ENCODE measurements around the gene ERC1.

The ERC1 gene

DNA sequence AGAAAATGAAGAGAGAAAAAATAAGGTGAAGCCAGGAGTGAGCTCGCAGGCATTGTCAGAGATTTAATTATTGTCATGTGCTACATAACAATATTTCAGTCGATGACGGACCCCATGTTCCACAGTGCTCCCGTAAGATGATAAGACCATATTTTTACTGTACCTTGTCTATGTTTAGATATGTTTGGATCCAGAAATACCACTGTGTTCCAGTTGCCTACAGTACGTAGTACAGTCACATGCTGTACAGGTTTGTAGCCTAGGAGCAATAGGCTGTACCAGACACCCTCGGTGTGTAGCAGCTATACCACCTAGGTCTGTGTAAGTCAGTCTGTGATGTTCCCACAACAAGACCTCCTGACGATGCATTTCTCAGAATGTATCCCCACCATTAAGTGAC is 465.9 kb downstream of the ERC1 start:
- H3K4me3 ChIP-seq (ENCODE audit: low read depth, low read length), result no peak overlapping the region
- TF ChIP-seq, protein P1, sequence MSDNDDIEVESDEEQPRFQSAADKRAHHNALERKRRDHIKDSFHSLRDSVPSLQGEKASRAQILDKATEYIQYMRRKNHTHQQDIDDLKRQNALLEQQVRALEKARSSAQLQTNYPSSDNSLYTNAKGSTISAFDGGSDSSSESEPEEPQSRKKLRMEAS (IDR thresholded peaks at IDR 0.05; ENCODE audit: low read depth, low read length), result no peak
- TF ChIP-seq, protein P2, sequence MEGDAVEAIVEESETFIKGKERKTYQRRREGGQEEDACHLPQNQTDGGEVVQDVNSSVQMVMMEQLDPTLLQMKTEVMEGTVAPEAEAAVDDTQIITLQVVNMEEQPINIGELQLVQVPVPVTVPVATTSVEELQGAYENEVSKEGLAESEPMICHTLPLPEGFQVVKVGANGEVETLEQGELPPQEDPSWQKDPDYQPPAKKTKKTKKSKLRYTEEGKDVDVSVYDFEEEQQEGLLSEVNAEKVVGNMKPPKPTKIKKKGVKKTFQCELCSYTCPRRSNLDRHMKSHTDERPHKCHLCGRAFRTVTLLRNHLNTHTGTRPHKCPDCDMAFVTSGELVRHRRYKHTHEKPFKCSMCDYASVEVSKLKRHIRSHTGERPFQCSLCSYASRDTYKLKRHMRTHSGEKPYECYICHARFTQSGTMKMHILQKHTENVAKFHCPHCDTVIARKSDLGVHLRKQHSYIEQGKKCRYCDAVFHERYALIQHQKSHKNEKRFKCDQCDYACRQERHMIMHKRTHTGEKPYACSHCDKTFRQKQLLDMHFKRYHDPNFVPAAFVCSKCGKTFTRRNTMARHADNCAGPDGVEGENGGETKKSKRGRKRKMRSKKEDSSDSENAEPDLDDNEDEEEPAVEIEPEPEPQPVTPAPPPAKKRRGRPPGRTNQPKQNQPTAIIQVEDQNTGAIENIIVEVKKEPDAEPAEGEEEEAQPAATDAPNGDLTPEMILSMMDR (IDR thresholded peaks at IDR 0.05; ENCODE audit: low read depth, low read length), result no peak
- TF ChIP-seq POLR2A (IDR thresholded peaks at IDR 0.05; ENCODE audit: extremely low read depth, insufficient read length), result no peak
- no peak for TF ChIP-seq MYC (IDR thresholded peaks at IDR 0.05; ENCODE audit: low read depth, low read length)
- DNase-seq (ENCODE audit: low read depth), result no peak

DNA sequence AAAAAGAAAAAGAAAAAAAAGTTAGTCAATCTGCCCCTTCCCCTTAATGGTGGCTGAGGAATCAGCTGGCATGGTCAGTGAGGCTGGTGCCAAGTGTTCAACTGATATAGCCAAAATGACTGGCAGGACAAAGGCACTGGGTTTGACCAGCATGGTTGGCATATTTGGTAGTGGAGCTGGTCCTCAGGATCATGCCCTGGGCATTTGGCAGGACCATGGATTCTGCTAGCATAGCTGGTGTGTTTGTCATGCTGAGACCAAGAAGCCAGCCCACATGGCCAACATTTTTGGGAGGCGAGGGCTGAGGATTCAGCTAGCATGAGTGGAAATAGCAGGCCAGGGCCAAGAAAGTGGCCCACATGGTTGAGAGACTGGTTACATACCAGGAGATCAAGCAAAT is 466.9 kb downstream of the ERC1 start:
- H3K4me3 ChIP-seq (ENCODE audit: low read depth, low read length), result no peak overlapping the region
- TF ChIP-seq POLR2A (IDR thresholded peaks at IDR 0.05; ENCODE audit: extremely low read depth, insufficient read length) (no peak), MYC (IDR thresholded peaks at IDR 0.05; ENCODE audit: low read depth, low read length) (no peak)
- TF ChIP-seq, protein P2 (IDR thresholded peaks at IDR 0.05; ENCODE audit: low read depth, low read length), result no peak
- TF ChIP-seq, protein P1 (IDR thresholded peaks at IDR 0.05; ENCODE audit: low read depth, low read length), result no peak
- no peak for DNase-seq (ENCODE audit: low read depth)

DNA sequence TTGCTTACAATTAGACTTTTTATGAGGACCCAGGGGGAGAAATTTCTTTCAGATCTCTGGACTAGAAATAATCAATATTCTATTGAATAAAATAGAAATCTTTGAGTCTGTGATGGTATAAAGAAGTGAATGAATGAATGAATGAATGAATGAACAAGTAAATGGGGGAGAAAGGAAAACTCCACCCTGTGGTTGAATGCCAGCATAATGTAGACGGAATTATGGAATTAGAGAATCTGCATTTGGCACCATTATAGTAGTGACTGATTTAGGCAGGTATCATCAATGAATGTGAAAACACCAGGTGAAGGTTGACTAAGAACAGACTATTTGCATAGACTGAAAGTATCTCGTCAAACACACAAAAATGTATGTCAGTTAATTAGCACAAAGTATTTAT is 468.3 kb downstream of the ERC1 start:
- TF ChIP-seq, protein P1 (IDR thresholded peaks at IDR 0.05; ENCODE audit: low read depth, low read length), result no peak
- TF ChIP-seq, protein P2 (IDR thresholded peaks at IDR 0.05; ENCODE audit: low read depth, low read length), result no peak
- no peak for TF ChIP-seq MYC (IDR thresholded peaks at IDR 0.05; ENCODE audit: low read depth, low read length)
- no peak for TF ChIP-seq POLR2A (IDR thresholded peaks at IDR 0.05; ENCODE audit: extremely low read depth, insufficient read length)
- no peak overlapping the region for H3K4me3 ChIP-seq (ENCODE audit: low read depth, low read length)
- no peak for DNase-seq (ENCODE audit: low read depth)

DNA sequence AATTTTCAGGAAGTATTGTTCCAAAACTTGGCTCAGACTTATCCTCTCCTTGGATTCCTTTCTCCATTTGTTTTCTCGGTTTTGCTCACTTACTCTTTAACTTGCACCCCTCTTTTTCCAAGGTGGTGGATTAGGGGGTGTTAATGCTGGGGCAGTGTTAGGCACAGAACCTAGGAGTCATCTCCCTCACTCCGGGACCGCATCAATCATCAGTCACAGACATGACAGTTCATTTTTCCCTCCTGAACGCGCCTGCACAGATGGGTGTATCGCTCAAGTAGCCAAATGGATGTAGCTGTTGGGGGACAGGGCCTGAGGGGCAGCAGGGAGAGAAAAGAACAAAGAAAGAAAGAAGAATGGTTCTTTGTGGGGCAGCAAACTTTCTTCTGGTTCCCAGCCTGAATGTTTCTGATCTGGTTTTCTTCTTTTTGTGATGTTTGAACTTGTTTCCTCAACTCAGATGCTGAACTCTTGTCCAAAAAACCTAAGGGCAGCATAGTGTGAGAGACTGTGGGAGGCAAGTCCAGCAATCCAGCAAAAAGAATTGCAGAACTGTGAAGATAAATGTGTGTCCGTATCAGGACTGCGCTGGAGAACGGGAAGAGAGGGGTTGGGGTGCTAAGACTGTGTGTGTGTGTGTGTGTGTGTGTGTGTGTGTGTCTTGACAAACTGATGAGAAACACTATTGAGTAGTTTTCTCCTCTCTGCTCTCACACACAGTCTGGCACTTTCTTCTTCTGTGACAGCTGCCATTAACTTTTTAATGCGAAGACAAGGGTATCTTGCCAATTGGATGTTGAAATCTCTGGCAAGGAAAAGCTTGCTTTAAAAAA is 472.3 kb downstream of the ERC1 start:
- H3K4me3 ChIP-seq (ENCODE audit: low read depth, low read length), result no peak overlapping the region
- DNase-seq (ENCODE audit: low read depth), result no peak
- TF ChIP-seq POLR2A (IDR thresholded peaks at IDR 0.05; ENCODE audit: extremely low read depth, insufficient read length), result no peak
- no peak for TF ChIP-seq MYC (IDR thresholded peaks at IDR 0.05; ENCODE audit: low read depth, low read length)
- TF ChIP-seq, protein P1 (IDR thresholded peaks at IDR 0.05; ENCODE audit: low read depth, low read length), result no peak
- TF ChIP-seq, protein P2 (IDR thresholded peaks at IDR 0.05; ENCODE audit: low read depth, low read length), result no peak

DNA sequence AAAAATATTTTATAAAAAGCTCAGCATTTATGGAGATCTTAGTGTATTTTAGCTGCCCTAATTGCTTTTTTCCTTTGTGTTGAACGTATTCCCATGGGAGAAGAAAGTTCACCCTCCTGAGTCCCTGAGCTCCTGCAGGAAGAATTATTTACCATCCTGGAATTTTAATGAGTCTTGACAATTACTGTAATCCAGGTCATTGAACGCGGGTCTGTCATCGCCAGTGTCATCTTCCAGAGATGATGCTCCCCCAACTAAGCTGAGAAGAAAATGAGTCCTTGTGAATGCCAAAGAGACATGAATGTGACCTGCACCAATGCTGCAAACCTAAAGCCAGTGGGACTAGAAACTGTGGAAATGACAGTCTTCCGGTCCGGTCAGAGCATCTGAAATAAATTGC is 473.9 kb downstream of the ERC1 start:
- no peak for DNase-seq (ENCODE audit: low read depth)
- TF ChIP-seq, protein P2 (IDR thresholded peaks at IDR 0.05; ENCODE audit: low read depth, low read length), result no peak
- no peak for TF ChIP-seq POLR2A (IDR thresholded peaks at IDR 0.05; ENCODE audit: extremely low read depth, insufficient read length)
- TF ChIP-seq, protein P1 (IDR thresholded peaks at IDR 0.05; ENCODE audit: low read depth, low read length), result no peak

More for the DNA sequence above, 473.9 kb downstream of the ERC1 start:
- no peak overlapping the region for H3K4me3 ChIP-seq (ENCODE audit: low read depth, low read length)

Data from NB4 (cell line).